ENCODE measurements around the gene DYNC1LI2. TPM values are rescaled to one million over a fixed set of nuclear protein-coding genes. Genes with fewer than 3 reads are reported as not detected.

DYNC1LI2 gene
- total and polyA plus RNA-seq, 11 donors: 38.3 to 117 (median 87.2) TPM

DNA sequence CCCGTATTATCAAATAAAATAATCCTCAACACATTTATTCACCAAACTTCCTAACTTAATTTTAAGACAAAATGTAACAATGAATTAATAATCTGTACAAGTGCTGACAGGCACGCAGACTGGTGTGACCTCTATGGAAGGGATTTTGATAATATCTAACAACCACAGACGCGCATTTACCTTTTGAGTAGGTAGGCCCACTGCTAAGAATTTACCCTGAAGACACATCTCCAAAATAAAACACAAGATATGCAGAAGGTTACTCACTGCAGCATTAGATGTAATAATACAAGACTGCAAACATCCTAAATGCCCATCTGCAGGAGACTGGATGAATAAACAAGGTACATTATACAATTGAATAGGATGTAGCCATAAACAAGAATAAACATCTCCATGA, 32.2 kb downstream of the DYNC1LI2 start:
- Histone ChIP-seq H3K27ac (no peak overlapping the region), H3K36me3 (peaks cover 3 to 65% (median 51%) of the 10 kb centered on the region in 9 donors), H3K9me3 (no peaks in the 10 kb centered on the region), H3K27me3 (no peaks in the 10 kb centered on the region), H3K4me1 (no peaks in the 10 kb centered on the region), H3K4me3 (no peak overlapping the region)
- ATAC-seq (no peak), DNase-seq (no peak)
- intact Hi-C loops (cut with DNase I): loop anchor here in 2 of 10 donors (10.0 kb wide), 3 partner anchors 54 to 96 kb away; no protein-coding TSS in a partner anchor
- 95 to 97% (median 96%) methylated on average over 4 of the region's 4 CpGs for WGBS, 4 donors
- TF ChIP-seq POLR2A (IDR thresholded peaks at IDR 0.05): no peak
- TF ChIP-seq, protein P1, sequence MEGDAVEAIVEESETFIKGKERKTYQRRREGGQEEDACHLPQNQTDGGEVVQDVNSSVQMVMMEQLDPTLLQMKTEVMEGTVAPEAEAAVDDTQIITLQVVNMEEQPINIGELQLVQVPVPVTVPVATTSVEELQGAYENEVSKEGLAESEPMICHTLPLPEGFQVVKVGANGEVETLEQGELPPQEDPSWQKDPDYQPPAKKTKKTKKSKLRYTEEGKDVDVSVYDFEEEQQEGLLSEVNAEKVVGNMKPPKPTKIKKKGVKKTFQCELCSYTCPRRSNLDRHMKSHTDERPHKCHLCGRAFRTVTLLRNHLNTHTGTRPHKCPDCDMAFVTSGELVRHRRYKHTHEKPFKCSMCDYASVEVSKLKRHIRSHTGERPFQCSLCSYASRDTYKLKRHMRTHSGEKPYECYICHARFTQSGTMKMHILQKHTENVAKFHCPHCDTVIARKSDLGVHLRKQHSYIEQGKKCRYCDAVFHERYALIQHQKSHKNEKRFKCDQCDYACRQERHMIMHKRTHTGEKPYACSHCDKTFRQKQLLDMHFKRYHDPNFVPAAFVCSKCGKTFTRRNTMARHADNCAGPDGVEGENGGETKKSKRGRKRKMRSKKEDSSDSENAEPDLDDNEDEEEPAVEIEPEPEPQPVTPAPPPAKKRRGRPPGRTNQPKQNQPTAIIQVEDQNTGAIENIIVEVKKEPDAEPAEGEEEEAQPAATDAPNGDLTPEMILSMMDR (IDR thresholded peaks at IDR 0.05): no peak

DNA sequence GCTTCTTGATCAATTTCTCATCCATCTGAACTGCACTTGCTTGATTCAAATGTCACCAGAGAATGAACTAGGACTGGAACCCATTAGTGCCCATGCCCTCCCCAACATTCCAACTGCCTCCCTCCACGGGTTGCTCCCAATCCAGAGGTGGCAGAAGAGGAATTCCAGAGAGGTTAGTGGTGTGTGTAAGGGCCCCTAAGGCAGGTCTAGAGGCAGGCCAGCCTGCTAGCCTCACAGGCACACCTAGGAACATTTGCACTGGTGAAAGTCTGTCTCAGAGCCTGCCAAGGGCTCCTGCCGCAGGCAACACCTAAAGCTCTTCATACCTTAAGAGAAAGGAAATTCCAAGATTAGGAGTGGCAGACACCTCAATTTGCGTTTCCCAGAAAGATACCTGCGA, 33.6 kb downstream of the DYNC1LI2 start:
- WGBS, 4 donors: 68 to 78% (median 70%) methylated on average over 4 of the region's 4 CpGs
- TF ChIP-seq POLR2A (IDR thresholded peaks at IDR 0.05): no peak
- TF ChIP-seq, protein P1 (IDR thresholded peaks at IDR 0.05): no peak
- H3K27me3 ChIP-seq: no peaks in the 10 kb centered on the region
- DNase-seq (no peak), ATAC-seq (no peak)
- H3K4me1 ChIP-seq: peaks cover 0 to 6% (median 0%) of the 10 kb centered on the region in 12 donors
- no peak overlapping the region for H3K27ac ChIP-seq
- intact Hi-C loops (cut with DNase I): loop anchor here in 2 of 10 donors (10.0 kb wide), 3 partner anchors 53 to 97 kb away; no protein-coding TSS in a partner anchor
- H3K4me3 ChIP-seq: no peak overlapping the region
- peaks cover 0 to 50% (median 37%) of the 10 kb centered on the region in 9 donors for H3K36me3 ChIP-seq
- H3K9me3 ChIP-seq: no peaks in the 10 kb centered on the region

DNA sequence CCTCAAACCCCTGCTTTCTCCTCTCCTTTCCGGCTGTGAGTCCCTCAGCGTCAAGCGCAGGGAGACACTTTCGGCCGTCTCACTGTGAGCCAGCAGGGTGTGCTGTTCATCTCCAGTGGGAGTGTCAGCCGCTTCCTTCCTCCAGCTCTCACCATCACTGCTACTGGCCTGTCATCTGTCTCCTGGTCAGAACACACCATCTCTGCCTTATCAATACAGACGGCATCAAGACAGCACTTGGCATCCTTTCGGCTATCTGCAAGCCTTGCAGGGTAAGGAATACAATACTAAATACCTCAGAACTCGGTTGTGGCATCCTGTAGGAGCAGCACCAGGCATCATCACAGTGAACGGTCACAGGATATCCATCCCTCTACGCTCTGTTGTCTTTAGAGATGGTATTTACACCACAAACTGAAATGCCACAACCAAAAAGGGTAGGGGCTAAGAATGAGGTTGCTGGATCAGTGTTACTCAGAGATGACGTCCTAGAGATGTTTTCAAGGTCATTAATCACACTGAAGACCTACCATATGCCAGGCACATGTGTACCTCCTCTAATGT, 34.2 kb downstream of the DYNC1LI2 start:
- Histone ChIP-seq H3K9me3 (no peaks in the 10 kb centered on the region), H3K36me3 (peaks cover 0 to 44% (median 31%) of the 10 kb centered on the region in 9 donors), H3K27ac (no peak overlapping the region), H3K4me3 (no peak overlapping the region), H3K4me1 (peaks cover 0 to 6% (median 0%) of the 10 kb centered on the region in 12 donors), H3K27me3 (no peaks in the 10 kb centered on the region)
- intact Hi-C loops (cut with DNase I): loop anchor here in 2 of 10 donors (10.0 kb wide), 3 partner anchors 52 to 98 kb away; no protein-coding TSS in a partner anchor
- ATAC-seq: peak; percentile 38 to 82 (median 67)
- peak in 2 of 5 donors; percentile 27 to 35 for DNase-seq
- TF ChIP-seq POLR2A (IDR thresholded peaks at IDR 0.05): no peak
- TF ChIP-seq, protein P1 (IDR thresholded peaks at IDR 0.05): peak; percentile 31 to 67 (median 38)
- 43 to 56% (median 46%) methylated on average over 12 of the region's 12 CpGs for WGBS, 4 donors

DNA sequence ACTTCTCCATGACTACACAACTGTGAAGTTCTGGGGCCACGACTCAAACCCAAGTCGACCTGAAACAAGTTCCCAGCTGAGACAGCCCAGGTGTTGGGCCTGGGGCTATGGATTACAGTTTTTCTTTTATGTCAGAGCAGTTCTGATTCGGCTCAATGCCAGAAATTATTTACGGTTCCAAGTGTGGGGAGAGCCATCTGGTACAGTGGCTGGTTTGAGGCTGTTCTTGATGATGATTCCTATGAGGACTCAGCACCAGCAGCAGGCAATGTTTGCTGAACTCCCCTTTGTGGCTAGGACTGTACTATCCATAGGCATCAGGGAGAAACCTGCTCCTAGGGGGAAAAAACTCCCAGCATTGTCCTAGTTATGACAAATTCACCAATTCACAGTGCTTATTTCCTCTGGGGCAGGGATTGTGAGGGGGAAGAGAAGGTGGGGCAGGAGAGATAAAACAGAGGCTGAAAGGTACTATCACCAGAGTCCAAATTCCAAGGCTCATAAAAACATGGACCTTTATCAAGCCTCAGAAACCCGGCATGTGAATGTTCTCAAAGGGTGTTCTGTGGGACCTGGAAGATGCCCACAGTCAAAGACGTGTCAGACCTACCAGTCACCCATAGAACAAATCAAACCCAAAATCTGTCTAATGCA, 36.6 kb downstream of the DYNC1LI2 start:
- H3K27ac ChIP-seq: no peak overlapping the region
- H3K36me3 ChIP-seq: peaks cover 0 to 21% (median 16%) of the 10 kb centered on the region in 9 donors
- TF ChIP-seq, protein P1 (IDR thresholded peaks at IDR 0.05): no peak
- no peak for TF ChIP-seq POLR2A (IDR thresholded peaks at IDR 0.05)
- no peak for DNase-seq
- H3K9me3 ChIP-seq: peaks cover 0 to 6% (median 0%) of the 10 kb centered on the region in 12 donors
- H3K4me3 ChIP-seq: no peak overlapping the region
- intact Hi-C loops (cut with DNase I): loop anchor here in 2 of 10 donors (10.0 kb wide), 3 partner anchors 50 to 100 kb away; no protein-coding TSS in a partner anchor
- H3K4me1 ChIP-seq: peaks cover 0 to 6% (median 0%) of the 10 kb centered on the region in 12 donors
- H3K27me3 ChIP-seq: no peaks in the 10 kb centered on the region
- WGBS, 4 donors: 58 to 68% (median 64%) methylated on average over 6 of the region's 6 CpGs
- no peak for ATAC-seq
